Common myeloid progenitor, CD34-positive (primary cell): ENCODE results near the gene OTOP2.

Experiments
- CTCF ChIA-PET: fragments of 350-600 bp; sonication (Branson Sonifier 250); formaldehyde crosslinking; loops from one replicate; lab custom pipeline; 2021; ENCODE audit warnings: antibody characterized with exemption; lab: Charles Lee
- POLR2A ChIA-PET: fragments of 350-600 bp; sonication (Branson Sonifier 250); formaldehyde crosslinking; loops from one replicate; lab custom pipeline; 2021; ENCODE audit warnings: antibody characterized with exemption; lab: Charles Lee
- DNase-seq, 3 donors: peaks; one replicate each; pipeline versions ENCODE4 v3.0.0 to v3.0.0-alpha.2; 2013
- H3K27ac ChIP-seq, 2 experiments: 1 replicate in 1 of 2; 2 replicates in 1 of 2; pipeline ENCODE4 v1.7.0; 2013; ENCODE audit warnings: inconsistent platforms in 2 of 2, low read length in 2 of 2, mild to moderate bottlenecking in 2 of 2, low read depth in 1 of 2, moderate library complexity in 1 of 2; ENCODE audit not compliant: severe bottlenecking in 2 of 2, insufficient read depth in 1 of 2, poor library complexity in 1 of 2
- H3K27me3 ChIP-seq, 5 experiments: replicated peaks in 2 of 5; 1 replicate in 3 of 5; 2 replicates in 2 of 5; pipeline versions ENCODE4 v1.6.1 to v1.7.0; 2013; ENCODE audit warnings: low read length in 4 of 5, mild to moderate bottlenecking in 2 of 5, moderate library complexity in 2 of 5, inconsistent platforms in 1 of 5; ENCODE audit not compliant: insufficient read depth in 5 of 5, control insufficient read depth in 4 of 5
- H3K36me3 ChIP-seq, 4 experiments: 1 replicate in 2 of 4; 2 replicates in 2 of 4; pipeline versions ENCODE4 v1.6.1 to v1.7.0; 2013; ENCODE audit warnings: low read length in 3 of 4, control low read depth in 1 of 4, mild to moderate bottlenecking in 1 of 4; ENCODE audit not compliant: control insufficient read depth in 4 of 4, insufficient read depth in 4 of 4
- H3K4me1 ChIP-seq, 4 experiments: 1 replicate in 3 of 4; 2 replicates in 1 of 4; pipeline versions ENCODE4 v1.6.1 to v1.7.1; 2013; ENCODE audit warnings: low read length in 3 of 4, mild to moderate bottlenecking in 3 of 4, control low read depth in 1 of 4, inconsistent platforms in 1 of 4, moderate library complexity in 1 of 4; ENCODE audit not compliant: control insufficient read depth in 4 of 4, insufficient read depth in 4 of 4; ENCODE audit errors: control extremely low read depth in 1 of 4
- H3K4me3 ChIP-seq, 7 experiments: 1 replicate in 4 of 7; 2 replicates in 3 of 7; pipeline versions ENCODE4 v1.5.1 to v1.7.0; 2013; ENCODE audit warnings: mild to moderate bottlenecking in 7 of 7, low read length in 6 of 7, moderate library complexity in 6 of 7, inconsistent platforms in 2 of 7, low read depth in 2 of 7, control low read depth in 1 of 7; ENCODE audit not compliant: insufficient read depth in 4 of 7, control insufficient read depth in 1 of 7; ENCODE audit errors: extremely low read depth in 1 of 7
- H3K9me3 ChIP-seq, 5 experiments: 1 replicate in 4 of 5; 2 replicates in 1 of 5; pipeline versions ENCODE4 v1.6.1 to v1.7.1; 2013; ENCODE audit warnings: low read length in 4 of 5, mild to moderate bottlenecking in 2 of 5, inconsistent platforms in 1 of 5, low read depth in 1 of 5, moderate library complexity in 1 of 5; ENCODE audit not compliant: control insufficient read depth in 4 of 5, insufficient read depth in 2 of 5; ENCODE audit errors: control extremely low read depth in 1 of 5
- WGBS: methylation state at CpG from one replicate; pipeline ENCODE4 v1.1.5; 2013; ENCODE audit not compliant: insufficient coverage; 5-methylcytosine and 5-hydroxymethylcytosine counted together

The OTOP2 gene

GRCh38 chr17:74879308-74879707 lies 44.8 kb upstream of the OTOP2 start:
- WGBS, result 93% methylated on average over 11 of the region's 16 CpGs
- ChIA-PET POLR2A (no interaction called here), CTCF (interaction anchor here (0.9 to 1.9 kb wide), 2 partner anchors 14 to 87 kb away, joined by 3 to 5 read pairs; no protein-coding TSS in a partner anchor)
- H3K36me3 ChIP-seq, result no peaks in the 10 kb centered on the region
- no peak for DNase-seq
- peaks cover 0 to 3% (median 1%) of the 10 kb centered on the region in 4 experiments for H3K4me1 ChIP-seq
- H3K9me3 ChIP-seq, result no peaks in the 10 kb centered on the region
- no peak overlapping the region for H3K4me3 ChIP-seq
- H3K27ac ChIP-seq, result no peak overlapping the region
- no peaks in the 10 kb centered on the region for H3K27me3 ChIP-seq

- Histone ChIP-seq H3K27ac (no peak overlapping the region), H3K36me3 (no peaks in the 10 kb centered on the region), H3K4me1 (peaks cover 0 to 3% (median 1%) of the 10 kb centered on the region in 4 experiments), H3K4me3 (no peak overlapping the region), H3K9me3 (no peaks in the 10 kb centered on the region), H3K27me3 (no peaks in the 10 kb centered on the region)
- 86% methylated on average over 8 of the region's 11 CpGs for WGBS
- POLR2A ChIA-PET, result interaction anchor here (0.6 kb wide), 2 partner anchors 22 to 73 kb away, joined by 3 read pairs; no protein-coding TSS in a partner anchor
- CTCF ChIA-PET, result interaction anchor here (1.5 to 1.9 kb wide), 2 partner anchors 39 to 89 kb away, joined by 3 to 5 read pairs; no protein-coding TSS in a partner anchor
- DNase-seq, result no peak
Measured at GRCh38 chr17:74881073-74881472, 43.0 kb upstream of the OTOP2 start.

GRCh38 chr17:74882517-74883240 lies 41.4 kb upstream of the OTOP2 start:
- ChIA-PET POLR2A (no interaction called here), CTCF (interaction anchor here (1.5 kb wide), 1 partner anchor 37 kb away, joined by 3 read pairs; no protein-coding TSS in a partner anchor)
- Histone ChIP-seq H3K4me3 (no peak overlapping the region), H3K27me3 (peaks cover 0 to 8% (median 0%) of the 10 kb centered on the region in 5 experiments), H3K27ac (no peak overlapping the region), H3K36me3 (no peaks in the 10 kb centered on the region), H3K4me1 (peaks cover 0 to 3% (median 1%) of the 10 kb centered on the region in 4 experiments), H3K9me3 (no peaks in the 10 kb centered on the region)
- DNase-seq, result no peak
- 87% methylated on average over 20 of the region's 20 CpGs for WGBS

GRCh38 chr17:74883241-74883745 lies 40.8 kb upstream of the OTOP2 start:
- ChIA-PET POLR2A (no interaction called here), CTCF (no interaction called here)
- Histone ChIP-seq H3K27ac (no peak overlapping the region), H3K4me3 (no peak overlapping the region), H3K27me3 (peaks cover 0 to 8% (median 0%) of the 10 kb centered on the region in 5 experiments), H3K36me3 (no peaks in the 10 kb centered on the region), H3K9me3 (no peaks in the 10 kb centered on the region), H3K4me1 (peaks cover 0 to 3% (median 1%) of the 10 kb centered on the region in 4 experiments)
- 65% methylated on average over 9 of the region's 15 CpGs for WGBS
- DNase-seq, result no peak

GRCh38 chr17:74888469-74888868 lies 35.6 kb upstream of the OTOP2 start:
- POLR2A ChIA-PET, result no interaction called here
- CTCF ChIA-PET, result interaction anchor here (1.1 to 1.4 kb wide), 2 partner anchors 26 to 45 kb away, joined by 3 read pairs; no protein-coding TSS in a partner anchor
- Histone ChIP-seq H3K4me3 (no peak overlapping the region), H3K27ac (no peak overlapping the region), H3K27me3 (peaks cover 0 to 31% (median 16%) of the 10 kb centered on the region in 5 experiments), H3K4me1 (peaks cover 0 to 13% (median 6%) of the 10 kb centered on the region in 4 experiments), H3K36me3 (no peaks in the 10 kb centered on the region), H3K9me3 (no peaks in the 10 kb centered on the region)
- no peak for DNase-seq
- WGBS, result 89% methylated on average over 10 of the region's 13 CpGs

- no peak for DNase-seq
- Histone ChIP-seq H3K4me1 (peaks cover 0 to 18% (median 7%) of the 10 kb centered on the region in 4 experiments), H3K4me3 (no peak overlapping the region), H3K9me3 (no peaks in the 10 kb centered on the region), H3K36me3 (no peaks in the 10 kb centered on the region), H3K27ac (no peak overlapping the region), H3K27me3 (peaks cover 0 to 51% (median 28%) of the 10 kb centered on the region in 5 experiments)
- CTCF ChIA-PET, result interaction anchor here (0.9 to 1.6 kb wide), 3 partner anchors 13 to 100 kb away, joined by 3 to 4 read pairs (median 4); no protein-coding TSS in a partner anchor
- POLR2A ChIA-PET, result no interaction called here
- WGBS, result 99% methylated on average over 7 of the region's 7 CpGs
Measured at GRCh38 chr17:74890554-74890953, 33.5 kb upstream of the OTOP2 start.
